DND-41 (cell line): Measurements from ENCODE around the gene MED25.

Source experiments
- ATAC-seq: fragments of 200-7000 bp; cut with Tn5 transposase; 3 replicates; pipeline ENCODE4 v1.9.1; 2021; ENCODE audit warnings: low read depth; ENCODE audit not compliant: insufficient read depth
- DNase-seq: peaks from one replicate; pipeline ENCODE4 v3.0.0-alpha.2; 2020
- H2AFZ ChIP-seq: 2 replicates; pipeline ENCODE4 v1.6.0; 2012; ENCODE audit warnings: low read depth, low read length
- H3K27ac ChIP-seq: 2 replicates; pipeline ENCODE4 v1.5.1; 2012; ENCODE audit warnings: low read length, inconsistent platforms
- H3K27me3 ChIP-seq: fragments of 200-600 bp; sonication (generic); 2 replicates; pipeline ENCODE4 v1.6.0; 2012; ENCODE audit warnings: low read length, mild to moderate bottlenecking, inconsistent platforms; ENCODE audit not compliant: insufficient read depth, poor library complexity
- H3K36me3 ChIP-seq: 2 replicates; pipeline ENCODE4 v1.5.1; 2012; ENCODE audit warnings: low read length, inconsistent platforms; ENCODE audit not compliant: insufficient read depth
- H3K4me1 ChIP-seq: 2 replicates; pipeline ENCODE4 v1.5.1; 2012; ENCODE audit warnings: mild to moderate bottlenecking, low read length; ENCODE audit not compliant: insufficient read depth
- H3K4me2 ChIP-seq: 2 replicates; pipeline ENCODE4 v1.6.0; 2012; ENCODE audit warnings: mild to moderate bottlenecking, moderate library complexity, low read length, inconsistent platforms; ENCODE audit not compliant: insufficient read depth
- H3K4me3 ChIP-seq, 2 experiments: fragments of 200-600 bp in 1 of 2; shearing (Covaris generic) in 1 of 2; 2 replicates each; pipeline ENCODE4 v1.5.1; 2012 to 2016; ENCODE audit warnings: inconsistent platforms in 2 of 2, low read length in 2 of 2, mild to moderate bottlenecking in 2 of 2, low read depth in 1 of 2, moderate library complexity in 1 of 2
- H3K79me2 ChIP-seq: 2 replicates; pipeline ENCODE4 v1.6.0; 2012; ENCODE audit warnings: low read length, inconsistent platforms; ENCODE audit not compliant: insufficient read depth
- H3K9ac ChIP-seq: 2 replicates; pipeline ENCODE4 v1.6.0; 2012; ENCODE audit warnings: low read depth, mild to moderate bottlenecking, inconsistent platforms, low read length, moderate library complexity
- H3K9me3 ChIP-seq: 2 replicates; pipeline ENCODE4 v1.5.1; 2012; ENCODE audit warnings: low read length, moderate library complexity, mild to moderate bottlenecking, inconsistent platforms; ENCODE audit not compliant: insufficient read depth, severe bottlenecking
- H4K20me1 ChIP-seq: 2 replicates; pipeline ENCODE4 v1.6.0; 2012; ENCODE audit warnings: low read length; ENCODE audit not compliant: insufficient read depth
- EZH2 ChIP-seq: IDR thresholded peaks from 3 replicates; pipeline ENCODE4 v1.6.1; 2012; ENCODE audit warnings: borderline replicate concordance, low read depth, mild to moderate bottlenecking, moderate library complexity, low read length, inconsistent platforms; ENCODE audit not compliant: severe bottlenecking
- TF ChIP-seq, protein P1 (sequence below): IDR thresholded peaks from 2 replicates; pipeline ENCODE4 v1.5.1; 2012; ENCODE audit warnings: borderline replicate concordance, low read length, moderate library complexity, mild to moderate bottlenecking; ENCODE audit not compliant: poor library complexity, severe bottlenecking; ENCODE audit errors: extremely low read depth

The MED25 gene

DNA sequence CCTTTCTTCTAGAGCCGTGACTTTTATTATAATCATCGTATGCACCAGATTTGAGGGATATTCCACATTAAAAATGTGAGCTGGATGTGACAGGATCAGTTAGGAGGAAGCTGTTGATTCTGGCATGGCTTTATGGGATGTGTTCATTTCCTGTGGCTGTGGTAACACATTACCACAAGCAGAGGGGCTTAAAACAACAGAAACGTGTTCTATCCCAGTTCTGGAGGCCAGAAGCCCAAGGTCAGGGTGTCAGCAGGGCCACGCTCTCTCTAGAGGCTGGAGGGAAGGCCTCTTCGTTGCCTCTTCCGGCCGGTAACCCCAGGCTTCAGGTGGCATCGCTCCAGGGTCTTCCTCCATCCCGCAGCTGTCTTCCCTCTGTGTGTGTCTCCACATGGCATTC lies 14.5 kb downstream of the MED25 start:
- Histone ChIP-seq H3K4me3 (no peak overlapping the region), H2AFZ (no peak overlapping the region), H3K4me2 (no peak overlapping the region), H3K4me1 (peaks cover 3% of the 10 kb centered on the region; the same call in 1 of the 2 replicates), H3K36me3 (peaks cover 89% of the 10 kb centered on the region), H3K9ac (no peak overlapping the region), H4K20me1 (peaks cover 10% of the 10 kb centered on the region; the same call in 1 of the 2 replicates), H3K9me3 (no peaks in the 10 kb centered on the region), H3K27me3 (no peaks in the 10 kb centered on the region), H3K79me2 (peaks cover 2% of the 10 kb centered on the region), H3K27ac (peak overlapping the region; percentile 50; the same call in 1 of the 2 replicates)
- peak; percentile 70 for ATAC-seq
- no peak for TF ChIP-seq EZH2
- TF ChIP-seq, protein P1, sequence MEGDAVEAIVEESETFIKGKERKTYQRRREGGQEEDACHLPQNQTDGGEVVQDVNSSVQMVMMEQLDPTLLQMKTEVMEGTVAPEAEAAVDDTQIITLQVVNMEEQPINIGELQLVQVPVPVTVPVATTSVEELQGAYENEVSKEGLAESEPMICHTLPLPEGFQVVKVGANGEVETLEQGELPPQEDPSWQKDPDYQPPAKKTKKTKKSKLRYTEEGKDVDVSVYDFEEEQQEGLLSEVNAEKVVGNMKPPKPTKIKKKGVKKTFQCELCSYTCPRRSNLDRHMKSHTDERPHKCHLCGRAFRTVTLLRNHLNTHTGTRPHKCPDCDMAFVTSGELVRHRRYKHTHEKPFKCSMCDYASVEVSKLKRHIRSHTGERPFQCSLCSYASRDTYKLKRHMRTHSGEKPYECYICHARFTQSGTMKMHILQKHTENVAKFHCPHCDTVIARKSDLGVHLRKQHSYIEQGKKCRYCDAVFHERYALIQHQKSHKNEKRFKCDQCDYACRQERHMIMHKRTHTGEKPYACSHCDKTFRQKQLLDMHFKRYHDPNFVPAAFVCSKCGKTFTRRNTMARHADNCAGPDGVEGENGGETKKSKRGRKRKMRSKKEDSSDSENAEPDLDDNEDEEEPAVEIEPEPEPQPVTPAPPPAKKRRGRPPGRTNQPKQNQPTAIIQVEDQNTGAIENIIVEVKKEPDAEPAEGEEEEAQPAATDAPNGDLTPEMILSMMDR, result no peak
- no peak for DNase-seq

DNA sequence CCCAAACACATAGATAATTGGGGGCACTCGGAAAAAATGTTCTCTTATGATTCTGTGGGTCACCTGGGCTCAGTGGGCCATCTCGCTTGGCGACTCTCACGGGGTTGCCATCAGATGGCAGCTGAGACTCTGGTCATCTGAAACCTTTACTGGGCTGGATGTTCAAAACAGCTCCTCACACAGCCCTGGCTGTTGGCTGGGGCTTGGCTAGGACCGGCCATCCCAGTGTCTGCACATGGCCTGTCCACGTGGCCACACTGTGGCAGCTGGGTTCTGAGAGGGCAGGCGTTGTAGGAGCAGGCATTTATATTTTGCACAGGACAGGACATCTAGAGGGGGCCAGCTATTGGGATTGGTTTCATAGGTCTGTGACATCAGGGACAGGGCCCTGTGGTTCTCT lies 15.5 kb downstream of the MED25 start:
- peaks cover 3% of the 10 kb centered on the region; the same call in 1 of the 2 replicates for H3K4me1 ChIP-seq
- no peak overlapping the region for H2AFZ ChIP-seq
- H3K9me3 ChIP-seq, result no peaks in the 10 kb centered on the region
- H3K4me3 ChIP-seq, result no peak overlapping the region
- H3K4me2 ChIP-seq, result no peak overlapping the region
- TF ChIP-seq, protein P1, result no peak
- no peak for TF ChIP-seq EZH2
- peaks cover 93% of the 10 kb centered on the region for H3K36me3 ChIP-seq
- DNase-seq (no peak), ATAC-seq (no peak)
- no peaks in the 10 kb centered on the region for H3K79me2 ChIP-seq
- no peaks in the 10 kb centered on the region for H3K27me3 ChIP-seq
- peaks cover 5% of the 10 kb centered on the region; the same call in 1 of the 2 replicates for H4K20me1 ChIP-seq
- H3K27ac ChIP-seq, result no peak overlapping the region
- H3K9ac ChIP-seq, result no peak overlapping the region

DNA sequence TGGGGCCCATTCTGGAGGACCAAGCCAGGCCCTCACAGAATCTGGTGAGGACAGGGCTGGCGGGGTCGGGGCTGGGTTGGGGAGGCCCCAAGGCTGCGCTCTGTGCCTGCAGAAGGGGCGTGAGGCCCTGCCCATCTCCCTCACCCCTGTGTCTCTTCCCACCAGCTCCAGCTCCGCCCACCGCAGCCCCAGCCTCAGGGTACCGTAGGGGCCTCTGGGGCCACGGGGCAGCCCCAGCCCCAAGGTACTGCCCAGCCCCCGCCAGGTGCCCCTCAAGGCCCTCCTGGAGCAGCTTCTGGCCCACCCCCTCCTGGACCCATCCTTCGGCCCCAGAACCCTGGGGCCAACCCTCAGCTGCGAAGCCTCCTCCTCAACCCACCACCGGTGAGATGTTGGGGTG lies 17.5 kb downstream of the MED25 start:
- Histone ChIP-seq H2AFZ (no peak overlapping the region), H3K9me3 (no peaks in the 10 kb centered on the region), H3K9ac (no peak overlapping the region), H3K27ac (no peak overlapping the region), H3K4me3 (no peak overlapping the region), H4K20me1 (peaks cover 5% of the 10 kb centered on the region; the same call in 1 of the 2 replicates), H3K36me3 (peaks cover 93% of the 10 kb centered on the region), H3K4me2 (no peak overlapping the region), H3K4me1 (peaks cover 3% of the 10 kb centered on the region; the same call in 1 of the 2 replicates), H3K27me3 (no peaks in the 10 kb centered on the region), H3K79me2 (no peaks in the 10 kb centered on the region)
- no peak for DNase-seq
- TF ChIP-seq, protein P1, result no peak
- TF ChIP-seq EZH2, result no peak
- ATAC-seq, result no peak
